Measurements from ENCODE around the gene DLGAP1.

The DLGAP1 gene

DNA sequence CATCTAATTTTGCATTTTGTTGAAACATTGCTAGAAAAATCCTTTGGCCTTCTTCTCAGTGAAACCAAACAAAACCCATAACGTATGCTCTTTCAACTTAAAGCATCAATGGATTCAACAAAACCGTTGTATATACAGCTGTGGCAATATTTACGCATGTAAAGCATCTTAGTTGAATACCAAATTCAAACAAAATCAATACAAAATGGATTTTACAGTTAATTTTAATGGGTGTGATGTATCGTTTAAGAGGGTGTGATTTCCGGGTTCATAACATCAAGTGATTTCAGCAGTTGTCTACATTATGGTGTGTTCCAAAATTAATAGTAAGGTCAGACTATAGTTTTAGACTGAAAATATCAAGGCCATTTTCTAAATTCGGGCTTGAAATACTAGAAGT lies 806.9 kb downstream of the DLGAP1 start:
- DNase-seq = no peak

DNA sequence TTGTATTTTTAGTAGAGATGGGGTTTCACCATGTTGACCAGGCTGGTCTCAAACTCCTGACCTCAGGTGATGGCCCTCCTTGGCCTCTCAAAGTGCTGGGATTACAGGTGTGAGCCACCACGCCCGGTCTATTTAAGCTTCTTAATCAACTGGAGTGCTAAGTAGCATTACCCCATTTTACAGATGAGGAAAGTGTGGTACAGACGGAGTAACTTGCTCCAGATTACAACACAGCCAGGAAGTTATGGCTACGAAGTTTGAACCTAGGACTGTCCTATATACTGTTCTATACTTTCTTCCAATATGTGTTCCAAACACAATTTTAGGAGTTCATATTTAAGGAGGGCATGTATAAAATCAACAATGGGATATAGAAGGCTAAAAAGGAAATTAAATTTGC lies 807.5 kb downstream of the DLGAP1 start:
- no peak for DNase-seq

- no peak for DNase-seq
Measured at GRCh38 chr18:3645384-3646156, 809.5 kb downstream of the DLGAP1 start.

- DNase-seq = no peak
Measured at GRCh38 chr18:3634250-3634939, 820.7 kb downstream of the DLGAP1 start.

GRCh38 chr18:3631887-3632286 lies 823.2 kb downstream of the DLGAP1 start:
- DNase-seq = no peak

DNA sequence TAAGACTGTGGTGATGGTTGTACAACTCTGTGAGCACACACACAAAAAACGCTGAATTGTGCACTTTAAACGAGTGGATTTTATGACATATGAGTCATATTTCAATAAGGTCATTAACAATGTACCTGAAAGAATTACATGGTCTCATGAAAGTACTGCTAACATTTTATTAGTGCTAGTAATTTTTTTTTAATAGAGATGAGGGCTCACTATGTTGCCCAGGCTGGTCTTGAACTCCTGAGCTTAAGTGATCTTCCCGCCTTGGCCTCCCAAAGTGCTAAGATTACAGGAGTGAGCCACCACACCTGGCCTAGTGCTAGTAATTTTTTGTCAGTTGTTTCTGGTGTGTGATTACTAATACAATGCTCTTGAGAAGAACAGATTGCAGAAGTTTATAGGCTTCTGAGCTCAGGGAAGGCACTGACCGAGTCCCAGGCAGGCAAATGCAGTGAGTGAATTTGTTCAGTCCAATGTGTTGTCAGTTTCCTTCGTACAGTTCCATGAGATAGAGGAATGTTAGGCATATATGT lies 828.1 kb downstream of the DLGAP1 start:
- DNase-seq = no peak

- no peak for DNase-seq
Measured at GRCh38 chr18:3625742-3626091, 829.4 kb downstream of the DLGAP1 start.

DNA sequence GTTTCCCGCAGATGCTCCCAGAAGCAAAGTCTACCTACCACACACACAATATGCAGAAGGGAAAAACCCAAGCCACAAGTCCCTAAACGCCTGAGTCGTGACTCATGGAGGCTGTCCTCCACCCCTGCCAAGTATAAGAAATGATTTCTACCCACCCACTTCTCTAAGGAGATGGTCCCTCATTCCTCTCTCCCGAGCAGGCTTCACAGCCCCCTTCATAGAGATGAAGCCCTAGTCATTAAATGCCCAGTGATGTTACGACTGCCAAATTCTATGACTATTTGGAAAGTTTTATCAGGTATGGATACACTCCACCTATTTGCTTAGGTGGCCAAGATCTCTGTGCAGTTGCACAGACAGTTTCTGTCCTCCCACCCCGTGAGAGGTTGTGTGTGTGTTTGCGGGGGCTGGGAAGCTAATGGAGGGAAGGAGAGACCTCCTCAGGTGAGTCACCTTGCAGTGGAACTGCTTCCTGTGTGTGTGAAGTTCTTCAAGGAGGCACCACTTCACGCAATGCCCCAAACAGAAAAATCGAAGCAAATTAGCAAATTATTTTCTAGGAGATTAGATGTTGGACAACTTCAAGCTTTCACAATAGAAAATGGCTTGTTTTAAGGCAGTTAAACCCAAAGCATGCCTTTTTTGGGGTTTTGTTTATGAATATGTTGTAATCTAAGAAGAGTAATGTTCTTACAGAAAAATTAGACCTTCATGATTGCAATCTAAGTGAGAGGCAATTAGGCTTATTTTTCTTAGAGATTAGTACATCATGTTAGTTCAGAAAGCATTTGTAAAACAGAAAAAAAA lies 830.0 kb downstream of the DLGAP1 start:
- no peak for DNase-seq

DNA sequence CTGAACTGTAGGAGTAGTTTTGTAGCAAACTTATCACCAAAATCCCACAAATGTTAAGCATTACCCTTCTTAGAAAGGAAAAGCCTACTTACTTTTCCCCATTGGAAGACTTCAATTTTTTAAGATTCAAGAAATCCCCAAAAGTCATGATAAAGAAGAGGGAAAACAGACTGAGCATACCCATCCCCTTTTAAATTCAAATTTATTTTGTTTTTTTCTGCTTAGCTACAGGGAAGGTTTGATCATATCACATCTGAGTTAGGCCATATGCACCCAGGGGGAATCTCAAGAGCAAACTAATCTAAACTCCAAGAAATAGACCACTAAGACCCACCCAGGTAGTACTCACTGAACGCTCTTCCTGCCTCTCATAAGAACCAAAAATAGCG lies 830.6 kb downstream of the DLGAP1 start:
- DNase-seq = no peak

GRCh38 chr18:3623769-3624545 lies 831.1 kb downstream of the DLGAP1 start:
- DNase-seq = peak in 7 of 56 donors; percentile 10 to 57 (median 24)

GRCh38 chr18:3620146-3621119 lies 834.7 kb downstream of the DLGAP1 start:
- DNase-seq = no peak

- DNase-seq = no peak
Measured at GRCh38 chr18:3619746-3620145, 835.4 kb downstream of the DLGAP1 start.

DNA sequence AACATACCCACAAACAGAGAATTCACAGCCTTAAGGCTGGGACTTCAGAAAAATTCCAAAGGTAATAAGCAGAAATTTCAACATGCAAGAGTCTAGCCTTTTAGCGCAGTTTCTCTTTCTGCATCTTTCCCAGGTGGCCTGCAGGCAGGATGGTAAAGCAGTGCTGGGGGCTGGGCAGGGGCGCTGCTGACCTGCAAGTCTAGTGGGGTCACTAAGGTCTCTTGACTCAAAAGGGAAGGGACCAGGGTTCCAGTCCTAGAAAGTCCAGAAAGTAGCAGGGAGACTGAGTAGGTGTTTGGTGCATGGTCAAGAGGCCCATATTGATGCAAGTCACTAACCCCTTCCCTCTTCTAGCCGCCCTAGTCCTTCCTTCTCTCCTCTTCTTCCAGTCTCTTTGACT lies 835.9 kb downstream of the DLGAP1 start:
- DNase-seq = no peak

GRCh38 chr18:3616744-3617143 lies 838.4 kb downstream of the DLGAP1 start:
- DNase-seq = no peak

- DNase-seq = no peak
Measured at GRCh38 chr18:3616142-3616541, 839.0 kb downstream of the DLGAP1 start.

GRCh38 chr18:3615374-3615985 lies 839.6 kb downstream of the DLGAP1 start:
- no peak for DNase-seq

DNA sequence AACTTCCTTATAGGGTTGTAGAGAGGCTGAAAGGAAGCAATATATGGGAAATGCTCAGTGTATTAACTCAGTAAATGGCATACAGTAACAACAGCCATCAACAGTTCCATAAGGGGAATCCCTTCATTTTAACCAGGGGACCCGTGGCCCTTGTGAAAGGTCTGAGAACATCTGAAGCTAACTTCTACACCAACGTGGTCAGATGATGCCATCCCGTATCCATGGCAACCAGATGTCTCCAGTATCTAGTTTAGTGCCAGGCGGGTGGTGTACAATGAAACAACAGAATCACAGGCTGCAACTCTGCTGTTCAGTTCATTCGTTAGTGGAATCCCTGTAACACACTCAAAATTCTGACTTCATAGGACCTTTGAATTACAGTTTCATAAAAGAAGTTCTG lies 842.8 kb downstream of the DLGAP1 start:
- peak in 21 of 56 donors; percentile 16 to 71 (median 41) for DNase-seq

DNA sequence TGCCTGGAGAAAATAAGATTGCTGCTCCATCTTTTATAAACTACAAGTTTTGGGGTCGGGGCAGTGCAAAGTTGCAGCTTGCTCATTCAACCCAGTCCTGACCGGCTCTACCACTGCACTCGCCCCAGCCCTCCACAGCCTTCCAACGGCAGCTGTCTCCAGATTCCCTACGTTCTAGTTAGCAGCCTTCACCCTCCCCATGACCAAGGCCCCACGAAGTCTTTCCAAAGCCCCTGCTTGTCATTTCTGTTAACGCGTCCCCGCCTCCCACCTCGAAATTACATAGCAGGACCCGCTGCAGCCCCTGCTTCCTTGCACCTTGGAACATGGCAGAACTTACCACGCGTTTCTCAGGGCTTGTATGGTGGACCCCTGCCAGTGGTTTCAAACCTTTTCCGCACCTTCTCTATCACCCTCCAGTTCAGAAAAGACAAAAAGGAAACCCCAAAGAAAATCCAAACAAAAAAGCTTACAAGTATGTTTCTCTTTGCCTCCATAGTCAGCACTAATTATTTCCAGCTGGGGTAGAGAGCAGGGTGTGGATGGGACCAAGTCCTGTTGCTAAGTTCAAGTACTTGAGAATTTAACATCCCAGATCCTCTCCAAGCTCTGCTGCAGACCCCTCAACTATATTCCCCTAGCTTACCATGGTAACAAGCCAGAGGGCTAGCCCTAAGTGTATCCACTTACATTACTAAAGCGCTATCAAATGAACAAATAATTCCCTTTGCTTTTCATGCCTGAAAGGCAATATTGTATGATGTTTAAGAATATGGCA lies 843.6 kb downstream of the DLGAP1 start:
- DNase-seq = no peak

- DNase-seq = no peak
Measured at GRCh38 chr18:3610813-3611212, 844.3 kb downstream of the DLGAP1 start.

All from amygdala (tissue), 56 donors.